SK-N-DZ (cell line): Measurements from ENCODE around the gene MSMP.

Source experiments
- DNase-seq: peaks from one replicate; pipeline ENCODE4 v3.0.0-alpha.2; 2015; ENCODE audit warnings: low spot score

MSMP gene

DNA sequence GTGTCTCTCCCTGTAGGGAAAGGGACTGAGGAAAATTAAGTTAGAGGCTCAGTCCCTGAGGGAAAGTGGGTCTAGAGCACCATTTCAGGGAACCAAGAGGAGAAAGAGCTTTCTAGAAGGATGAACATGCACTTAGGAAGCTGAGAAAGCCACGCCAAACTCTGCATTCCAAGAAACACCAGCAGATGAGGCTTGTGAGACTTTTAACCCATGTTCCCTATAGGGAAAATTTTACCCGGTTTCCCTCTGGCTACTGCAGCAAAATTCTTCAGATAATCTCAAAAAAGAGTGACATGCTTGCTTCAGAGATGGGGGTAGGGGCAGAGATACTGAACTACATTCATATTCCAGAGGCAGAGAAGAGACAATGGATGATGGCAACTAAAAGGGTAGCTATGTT lies 30.6 kb downstream of the MSMP start:
- no peak for DNase-seq

DNA sequence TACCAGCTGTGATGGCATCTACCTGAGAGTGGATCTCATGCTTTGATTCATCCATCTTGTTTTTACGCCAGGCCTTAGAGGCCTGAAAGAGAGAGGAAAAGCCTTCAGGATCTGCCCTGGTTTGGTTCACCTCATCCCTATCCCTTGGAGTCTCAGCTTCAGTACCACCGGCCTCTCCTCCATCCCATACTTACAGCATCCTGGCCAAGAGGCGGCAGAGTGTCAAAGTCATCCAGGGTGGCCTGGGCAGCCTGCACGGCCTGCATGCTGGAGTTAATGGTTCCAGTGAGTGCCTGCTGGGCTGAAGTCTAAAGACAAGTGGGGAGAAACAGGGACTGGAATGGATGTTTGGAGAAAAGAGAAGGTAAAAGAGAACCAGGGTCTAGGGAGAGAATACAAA lies 34.5 kb downstream of the MSMP start:
- DNase-seq, result no peak

DNA sequence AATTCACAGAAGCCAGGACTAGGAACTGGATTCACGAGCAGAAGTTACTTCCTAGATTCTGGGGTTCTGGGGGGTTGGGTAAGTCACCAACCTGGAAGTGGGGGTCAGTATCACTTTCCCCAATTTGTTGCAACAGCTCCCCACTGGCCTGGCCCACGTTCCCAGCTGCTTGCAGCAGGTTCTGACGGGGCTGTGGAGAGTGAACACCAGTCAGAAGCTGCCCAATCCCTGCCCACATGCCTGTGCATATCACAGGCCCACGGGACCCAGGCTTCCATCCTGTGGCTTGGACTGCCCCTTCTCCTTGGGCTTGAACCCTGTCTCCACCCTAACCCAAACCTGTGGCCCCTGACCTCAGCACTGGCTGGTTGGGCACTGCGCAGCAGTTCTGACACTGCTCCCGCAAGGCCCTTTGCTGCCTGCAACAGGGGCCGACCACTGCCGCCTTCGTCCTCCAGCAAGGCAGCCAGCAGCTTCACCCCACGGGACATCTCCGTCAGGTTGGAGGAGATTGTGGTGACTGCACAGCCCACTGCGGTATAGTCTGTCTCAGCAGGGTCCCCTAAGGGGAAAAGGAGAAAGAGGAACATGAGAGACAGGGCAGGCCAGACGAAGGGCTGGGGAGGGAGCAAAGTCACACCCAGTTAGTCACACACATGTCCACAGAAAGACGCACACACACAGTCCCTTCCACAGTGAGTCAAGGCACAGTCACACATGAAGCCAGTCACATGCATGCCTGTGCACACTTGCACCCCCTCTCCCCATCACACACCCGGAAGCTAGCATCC lies 35.2 kb downstream of the MSMP start:
- DNase-seq, result no peak

DNA sequence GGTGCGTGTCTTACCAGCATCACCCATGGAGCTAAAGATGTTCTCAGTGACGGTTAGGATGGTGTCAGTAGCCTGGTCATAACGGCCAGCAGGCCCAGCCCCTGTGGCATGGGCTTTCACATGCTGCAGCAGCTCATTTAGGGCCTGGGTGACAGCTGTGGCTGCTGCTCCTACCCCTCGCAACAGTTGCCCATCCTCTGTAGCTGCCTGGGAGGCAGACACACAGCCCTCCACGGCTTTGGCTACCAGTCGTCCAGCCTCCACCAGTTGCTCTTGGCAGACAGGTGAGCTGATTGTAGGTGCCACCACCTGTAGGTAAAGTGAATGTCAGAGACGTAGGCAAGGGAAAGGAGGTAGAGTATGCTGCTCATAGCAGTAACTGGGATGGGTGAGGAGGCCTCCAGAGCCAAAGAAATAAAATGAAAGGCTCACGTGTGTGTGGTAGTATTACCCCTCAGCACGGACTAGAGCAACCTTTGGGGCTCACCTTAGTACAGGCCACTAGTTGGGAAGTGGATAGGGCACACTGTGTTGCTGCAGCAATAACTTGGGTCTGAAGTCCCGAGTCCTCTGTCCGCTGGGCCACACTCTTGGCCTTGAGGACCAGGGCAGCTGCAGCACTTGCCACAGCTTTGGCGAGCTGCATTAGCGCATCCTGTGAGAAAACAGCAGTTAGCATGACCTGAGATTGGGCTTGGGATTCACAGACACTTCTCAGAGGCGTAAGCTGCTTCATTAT lies 36.8 kb downstream of the MSMP start:
- DNase-seq, result no peak

DNA sequence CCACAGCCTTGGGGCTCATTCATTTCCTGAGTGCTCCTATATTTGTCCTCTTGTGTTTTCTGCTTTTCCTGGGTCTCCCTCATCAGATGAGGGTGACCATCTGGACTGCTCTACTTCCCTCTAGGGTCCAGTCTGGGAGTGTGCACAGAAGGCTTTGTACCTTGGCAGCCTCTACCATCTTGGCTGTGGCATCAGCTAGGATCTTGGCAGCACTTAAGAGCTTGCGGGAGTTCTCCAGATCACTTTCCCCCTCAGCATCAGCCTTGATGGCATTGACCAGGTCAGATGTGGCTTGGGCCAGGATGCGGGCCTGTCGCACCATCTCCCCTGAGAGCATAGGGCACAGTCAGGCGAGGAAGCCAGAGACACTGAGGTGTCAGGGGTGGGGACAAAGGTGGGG lies 37.8 kb downstream of the MSMP start:
- no peak for DNase-seq

DNA sequence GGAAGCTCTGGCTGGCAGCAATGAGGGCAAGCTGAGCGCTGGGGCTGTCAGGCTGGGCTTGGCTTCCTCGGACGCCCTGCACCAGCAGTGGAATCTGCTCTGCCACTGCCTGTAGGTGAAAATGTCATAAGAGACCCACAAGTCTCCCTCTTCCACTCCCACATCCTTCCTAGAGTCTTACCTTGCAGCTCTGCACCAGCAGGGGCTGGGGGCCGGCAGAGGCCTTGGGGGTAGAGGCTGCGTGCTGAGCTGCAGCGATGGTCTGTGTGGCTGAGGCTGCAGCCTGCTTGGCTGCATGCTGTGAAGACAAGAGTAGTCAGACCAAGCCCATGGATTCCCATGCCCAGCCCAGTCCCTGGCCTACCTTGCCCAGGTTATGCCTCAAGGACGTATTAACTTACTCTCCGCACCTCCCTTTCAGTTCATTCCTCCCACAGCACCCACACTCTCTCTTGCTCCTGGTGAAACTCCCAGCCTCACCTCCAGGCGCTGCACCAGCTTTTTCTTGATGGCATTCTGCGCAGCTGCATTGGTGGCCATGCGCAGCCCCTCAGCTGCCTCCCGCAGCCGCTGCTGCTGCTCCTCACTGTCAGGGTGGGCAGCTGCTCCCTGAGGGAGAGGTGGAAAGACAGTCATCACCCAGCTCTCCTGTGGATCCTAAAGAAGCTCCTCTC lies 39.4 kb downstream of the MSMP start:
- no peak for DNase-seq

DNA sequence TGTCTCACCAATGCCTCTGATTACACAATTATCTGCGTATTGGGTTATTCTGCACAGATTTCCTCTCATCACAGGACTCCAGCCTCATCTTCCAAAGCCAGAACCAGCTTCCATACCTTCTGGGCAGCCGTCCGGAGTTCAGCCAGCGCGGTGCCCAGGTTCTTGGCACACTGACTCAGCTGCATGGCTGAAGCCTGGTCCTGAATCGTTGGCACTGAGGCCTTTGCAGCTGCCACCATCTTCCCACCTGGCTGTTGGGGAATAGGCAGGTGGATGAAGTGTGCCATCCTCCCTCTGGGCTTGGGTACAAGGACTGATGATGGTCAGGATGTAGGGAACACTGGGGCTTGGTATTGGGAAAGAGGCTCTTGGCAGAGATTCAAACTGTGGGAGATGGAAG lies 40.0 kb downstream of the MSMP start:
- no peak for DNase-seq

DNA sequence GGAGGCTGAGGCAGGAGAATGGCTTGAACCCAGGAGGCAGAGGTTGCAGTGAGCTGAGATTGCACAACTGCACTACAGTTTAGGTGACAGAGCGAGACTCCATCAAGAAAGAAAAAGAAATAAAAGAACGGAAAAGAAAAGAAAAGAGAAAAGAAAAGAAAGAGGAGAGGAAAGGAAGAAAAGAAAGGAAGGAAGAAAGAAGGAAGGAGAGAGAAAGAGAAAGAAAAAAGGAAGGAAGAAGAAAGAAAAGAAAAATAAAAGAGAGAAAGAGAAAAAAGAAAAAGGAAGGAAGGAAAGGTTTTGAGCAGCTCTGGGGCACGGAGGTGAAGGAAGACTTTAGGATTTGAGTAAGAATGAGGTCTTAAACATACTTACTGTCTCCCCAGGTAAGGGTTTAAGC lies 40.5 kb downstream of the MSMP start:
- no peak for DNase-seq

DNA sequence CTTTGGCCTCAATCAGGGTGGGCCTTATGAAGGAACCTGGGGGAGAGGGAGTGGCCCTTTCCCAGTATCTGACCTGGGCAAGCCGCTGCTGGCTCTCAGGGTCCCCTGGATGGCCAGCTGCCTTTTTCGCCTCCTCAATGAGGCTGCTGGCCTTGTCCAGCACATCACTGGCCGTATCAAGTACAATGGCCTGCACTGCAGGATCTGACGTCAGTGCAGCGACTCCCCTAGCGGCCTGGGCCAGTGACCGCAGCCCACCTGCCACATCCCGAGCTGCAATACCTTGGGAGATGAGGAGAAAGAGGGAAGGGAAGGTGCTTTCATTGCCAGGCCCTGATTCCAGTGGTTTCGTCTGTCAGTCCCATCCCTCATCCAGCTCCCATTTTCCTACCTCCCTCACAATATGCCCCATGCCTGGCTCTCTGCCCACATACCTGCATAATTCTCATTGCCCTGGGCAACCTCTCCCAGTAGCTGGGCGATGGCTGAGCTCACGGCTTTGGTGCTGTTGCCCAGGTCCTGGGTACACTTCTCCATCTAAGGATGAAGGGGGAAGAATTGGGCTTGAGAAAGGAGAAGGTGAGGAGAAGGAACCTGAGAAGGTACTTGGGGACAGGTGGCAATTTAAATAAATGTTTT lies 41.2 kb downstream of the MSMP start:
- DNase-seq, result no peak

DNA sequence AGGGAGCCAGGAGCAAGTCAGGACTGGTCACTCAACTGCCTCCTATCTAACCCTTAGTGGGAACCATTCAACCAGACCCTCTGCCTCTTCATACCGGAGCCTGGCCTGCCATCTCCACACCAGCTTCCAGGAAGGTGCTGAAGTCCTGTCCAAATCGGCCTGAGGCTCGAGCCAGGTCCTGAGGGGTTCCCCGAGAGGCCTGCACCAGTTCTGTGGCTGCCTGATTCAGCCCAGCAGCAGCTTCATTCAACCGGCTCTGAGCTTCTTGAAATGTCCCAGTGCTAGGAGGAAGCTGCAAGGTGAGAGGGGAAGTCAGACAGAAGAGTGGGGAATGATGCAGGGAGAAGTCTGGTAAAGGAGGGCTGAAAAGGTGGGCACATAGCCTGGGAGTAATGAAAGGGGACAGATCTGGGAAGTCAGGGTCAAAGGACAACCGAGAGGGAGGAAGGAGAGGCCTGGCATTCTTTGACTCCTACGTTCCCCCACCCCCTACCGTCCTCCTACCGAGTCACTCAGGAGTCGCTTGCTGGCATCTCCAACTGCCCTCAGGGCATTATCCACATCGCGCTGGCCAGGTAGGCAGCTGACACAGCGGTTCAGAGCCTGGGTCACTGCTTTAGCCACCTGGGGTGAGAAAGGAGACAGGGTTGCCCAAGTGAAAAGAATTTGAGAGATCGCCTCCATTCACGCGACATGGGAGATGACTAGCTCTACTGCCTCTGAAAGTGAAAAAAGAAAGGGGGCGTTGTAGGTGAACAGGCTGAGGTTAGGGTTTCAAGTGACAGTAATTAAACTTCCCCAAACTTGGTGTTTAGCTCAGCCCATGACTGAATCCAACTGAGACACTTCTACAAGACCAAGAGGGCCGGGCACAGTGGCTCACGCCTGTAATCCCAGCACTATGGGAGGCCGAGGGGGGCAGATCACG lies 42.3 kb downstream of the MSMP start:
- no peak for DNase-seq

DNA sequence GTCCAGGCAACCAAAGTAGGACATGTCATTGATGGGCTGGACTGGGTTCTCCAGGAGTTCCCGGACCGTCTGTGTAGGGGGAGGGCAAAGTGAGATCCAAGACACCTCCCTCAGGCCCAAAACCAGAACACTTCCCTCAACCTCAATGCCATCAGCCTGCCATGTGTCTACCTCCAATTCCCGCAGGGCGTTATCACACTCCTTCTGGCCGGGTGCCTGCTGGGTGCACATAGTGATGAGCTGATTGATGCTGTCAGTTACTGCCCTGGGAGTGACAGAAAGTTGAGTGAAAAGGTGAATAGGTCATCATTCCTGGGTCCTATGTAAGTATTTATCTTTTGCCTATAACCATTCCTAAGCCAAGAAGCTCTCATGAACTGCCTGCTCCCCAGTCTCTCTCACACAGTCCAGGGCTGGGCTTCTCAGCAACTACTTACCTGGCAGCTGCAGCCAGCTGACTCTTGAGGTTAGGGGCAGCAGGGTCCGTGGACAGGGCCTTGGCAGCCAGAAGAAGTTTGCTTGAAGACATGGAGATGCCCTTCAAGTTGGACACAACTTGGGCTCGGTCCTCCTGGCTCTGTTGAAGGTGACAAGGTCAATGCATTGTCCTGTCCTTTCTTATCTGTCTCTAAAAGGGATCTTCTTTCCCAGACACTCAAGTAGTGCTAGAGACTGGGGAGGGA lies 43.1 kb downstream of the MSMP start:
- no peak for DNase-seq

DNA sequence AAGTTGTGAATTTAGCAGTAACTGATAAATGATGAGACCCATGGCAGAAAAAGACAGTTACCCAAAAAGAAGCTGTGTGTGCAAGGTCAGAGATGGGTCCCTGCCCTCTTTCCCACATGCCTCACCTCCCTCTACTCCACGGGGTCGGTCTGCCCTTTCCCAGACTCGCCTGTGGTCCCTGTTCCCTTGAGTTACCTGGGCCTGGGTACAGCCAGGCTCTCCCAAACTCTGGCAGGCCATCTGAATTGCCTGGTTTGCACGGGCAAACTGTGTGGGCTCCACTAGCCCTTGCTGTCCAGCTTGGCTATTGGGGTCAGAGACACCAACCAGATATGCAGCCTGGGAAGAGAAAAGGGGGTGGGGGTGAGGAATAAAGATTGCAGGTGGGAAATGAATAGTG lies 45.9 kb downstream of the MSMP start:
- DNase-seq, result no peak

DNA sequence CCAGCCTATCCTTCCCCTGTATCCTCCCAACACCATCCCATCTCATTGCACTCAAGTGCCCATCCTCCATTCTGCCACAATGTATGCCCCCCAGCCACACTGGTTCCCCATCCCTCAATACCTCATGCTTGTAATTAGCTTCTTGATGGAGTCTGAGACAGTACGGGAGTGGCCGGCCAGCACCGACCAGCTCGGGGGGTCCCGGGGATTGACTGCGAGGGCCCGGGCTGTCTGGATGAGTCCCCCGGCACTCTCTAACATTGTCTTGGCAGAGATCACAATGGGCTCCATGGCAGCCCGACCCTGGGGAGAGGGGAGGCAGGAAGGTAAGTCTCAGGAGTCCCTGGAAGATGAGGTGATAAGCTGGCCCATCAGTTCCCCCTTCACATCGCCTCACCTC lies 47.1 kb downstream of the MSMP start:
- DNase-seq, result no peak

DNA sequence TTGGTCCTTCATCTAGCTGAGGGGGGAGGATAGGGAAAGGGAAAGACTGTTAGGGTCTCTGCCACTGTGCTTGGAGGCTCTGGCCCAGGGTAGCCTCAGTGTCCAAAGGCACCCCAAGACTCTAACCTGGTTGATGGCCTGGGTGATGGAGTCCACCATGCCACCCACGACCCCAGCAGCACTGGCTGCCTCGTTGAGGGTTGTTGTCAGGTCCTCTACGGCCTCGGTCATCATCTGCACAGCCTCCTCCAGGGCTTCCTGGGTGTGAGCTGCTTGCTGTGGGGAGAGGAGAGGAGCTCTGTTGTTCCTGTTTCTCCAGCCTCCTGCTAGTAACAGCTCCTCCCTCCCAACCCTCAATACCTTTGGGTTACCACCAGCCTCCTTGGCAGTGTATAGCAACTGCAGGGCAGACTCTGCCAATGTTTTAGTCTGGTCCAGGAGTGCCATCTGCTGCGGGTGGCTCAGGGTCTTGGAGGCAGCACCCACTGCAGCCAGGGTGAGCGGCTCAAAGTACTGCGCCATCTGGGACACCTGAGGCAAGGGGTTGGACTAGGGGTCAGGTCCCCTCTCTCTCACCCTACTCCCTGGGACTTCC lies 48.1 kb downstream of the MSMP start:
- no peak for DNase-seq

DNA sequence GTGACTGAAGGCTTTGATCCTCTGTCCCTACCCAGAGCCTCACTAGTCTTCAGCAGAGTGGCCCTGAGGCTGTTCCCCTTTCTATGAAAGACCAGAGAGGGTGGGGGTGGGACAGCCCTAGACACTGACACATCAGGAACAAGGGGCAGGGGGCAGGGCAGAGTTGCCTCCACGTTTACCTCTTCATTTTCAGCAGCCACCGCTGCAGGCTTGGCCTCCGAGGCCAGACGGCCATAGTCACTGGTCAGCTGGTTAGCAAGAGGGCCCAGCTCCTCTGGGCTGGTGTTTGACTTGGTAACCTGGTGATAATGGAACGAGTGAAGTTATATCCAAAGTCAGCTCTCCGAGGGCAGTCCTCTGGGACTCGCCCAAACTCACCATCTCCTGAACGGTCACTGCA lies 48.7 kb downstream of the MSMP start:
- DNase-seq, result no peak

DNA sequence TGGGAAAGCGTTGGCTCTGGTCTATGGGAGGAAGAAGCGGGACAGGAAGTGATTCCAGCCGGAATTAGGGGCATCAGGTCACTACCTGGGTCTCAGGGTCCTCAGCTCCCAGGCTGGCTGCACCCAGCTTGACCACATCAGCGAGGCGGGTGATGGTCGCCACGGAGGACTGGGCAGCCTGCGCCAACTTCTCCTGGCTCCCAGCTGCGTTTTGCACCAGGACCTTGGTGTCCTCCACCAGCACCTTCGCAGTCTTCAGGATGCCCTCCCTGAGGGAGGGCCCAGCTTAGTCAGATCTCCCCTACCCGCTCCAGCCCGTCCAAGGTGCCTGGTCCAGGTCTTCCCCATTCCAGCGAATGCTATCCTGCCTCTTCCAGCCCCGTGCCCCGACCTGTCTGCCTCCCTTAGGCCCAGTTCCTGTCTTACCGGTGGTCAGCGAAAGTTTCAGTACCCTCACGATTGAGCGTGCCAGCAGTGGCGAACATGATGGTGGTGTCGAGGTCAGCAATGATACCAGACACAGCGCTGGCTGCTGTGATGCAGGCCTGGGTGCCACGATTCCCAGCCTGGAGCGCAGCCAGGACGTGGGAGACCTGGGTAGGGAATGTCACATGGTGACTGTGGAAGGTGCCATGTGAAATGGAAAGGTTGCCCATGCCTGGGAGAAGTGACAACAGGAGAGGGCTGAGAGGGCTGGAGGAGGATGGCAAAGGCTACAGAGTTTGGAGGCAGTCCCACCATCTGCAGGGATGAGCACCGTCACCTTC lies 50.0 kb downstream of the MSMP start:
- DNase-seq, result no peak
